Endothelial cell of umbilical vein (primary cell): ENCODE measurements around the gene IL17F. TPM values are rescaled to one million over a fixed set of nuclear protein-coding genes. Genes with fewer than 3 reads are reported as not detected.

Experiments used
- BruUV-seq: library from RNA; stranded (reverse); fragments of 400-500 nt; replicated peaks from 2 replicates; lab custom pipeline; 2021; lab: Mats Ljungman, UMichigan
- CTCF ChIA-PET: fragments of 300-600, 350-600 bp; sonication (Branson Sonifier 250); formaldehyde crosslinking; loops from one replicate; lab custom pipeline; 2021; ENCODE audit warnings: antibody characterized with exemption, inconsistent platforms; lab: Charles Lee
- POLR2A ChIA-PET: fragments of 300-600, 350-600 bp; sonication (Branson Sonifier 250); formaldehyde crosslinking; loops from one replicate; lab custom pipeline; 2021; ENCODE audit warnings: antibody characterized with exemption, inconsistent platforms; lab: Charles Lee
- DNase-seq: peaks from one replicate; pipeline ENCODE4 v3.0.0-alpha.2; 2011; ENCODE audit warnings: low read depth, low spot score
- FAIRE-seq: peaks from 2 replicates; lab custom pipeline; 2011; peaks lifted over from hg19 to GRCh38; lab: Jason Lieb, UNC
- H2AFZ ChIP-seq: 2 replicates; pipeline ENCODE4 v1.6.0; 2012; ENCODE audit warnings: low read depth, low read length, control low read depth, inconsistent platforms
- H3K27ac ChIP-seq: 2 replicates; pipeline ENCODE4 v1.5.1; 2011; ENCODE audit warnings: low read depth, mild to moderate bottlenecking, control low read depth, low read length, moderate library complexity; ENCODE audit not compliant: insufficient read depth
- H3K27me3 ChIP-seq, 2 experiments: 2 replicates each; pipeline versions ENCODE4 v1.6.0 to v1.6.1; 2011; ENCODE audit warnings: low read length in 2 of 2, mixed read lengths in 1 of 2; ENCODE audit not compliant: control insufficient read depth in 2 of 2, insufficient read depth in 2 of 2
- H3K36me3 ChIP-seq, 2 experiments: 2 replicates in 1 of 2; 3 replicates in 1 of 2; pipeline ENCODE4 v1.5.1; 2011; ENCODE audit warnings: low read length in 2 of 2, mild to moderate bottlenecking in 1 of 2, moderate library complexity in 1 of 2; ENCODE audit not compliant: control insufficient read depth in 2 of 2, insufficient read depth in 2 of 2; ENCODE audit errors: extremely low read depth in 1 of 2
- H3K4me1 ChIP-seq: 3 replicates; pipeline ENCODE4 v1.5.1; 2011; ENCODE audit warnings: mild to moderate bottlenecking, low read length; ENCODE audit not compliant: control insufficient read depth, insufficient read depth; ENCODE audit errors: extremely low read depth
- H3K4me2 ChIP-seq: 2 replicates; pipeline ENCODE4 v1.6.1; 2011; ENCODE audit warnings: low read length, control low read depth, mixed read lengths; ENCODE audit not compliant: insufficient read depth
- H3K4me3 ChIP-seq, 3 experiments: fragments of 200-600 bp in 1 of 3; sonication (generic), shearing (Covaris generic) in 1 of 3; replicated peaks in 1 of 3; 2 replicates each; pipeline ENCODE4 v1.5.1; 2011 to 2016; ENCODE audit warnings: control low read depth in 3 of 3, low read length in 3 of 3, mild to moderate bottlenecking in 2 of 3, inconsistent platforms in 1 of 3, low read depth in 1 of 3, moderate library complexity in 1 of 3; ENCODE audit not compliant: insufficient read depth in 1 of 3
- H3K79me2 ChIP-seq: 2 replicates; pipeline ENCODE4 v1.6.0; 2012; ENCODE audit warnings: low read length, inconsistent platforms; ENCODE audit not compliant: control insufficient read depth, insufficient read depth
- H3K9ac ChIP-seq: replicated peaks from 2 replicates; pipeline ENCODE3; 2011; ENCODE audit warnings: low read length, control low read depth; ENCODE audit not compliant: insufficient read depth; ENCODE audit errors: extremely low read depth
- H3K9me1 ChIP-seq: replicated peaks from 3 replicates; pipeline ENCODE4 v1.6.0; 2011; ENCODE audit warnings: mild to moderate bottlenecking, low read length; ENCODE audit not compliant: control insufficient read depth, insufficient read depth; ENCODE audit errors: extremely low read depth
- H3K9me3 ChIP-seq: replicated peaks from 2 replicates; pipeline ENCODE4 v1.5.1; 2012; ENCODE audit warnings: low read length, inconsistent platforms; ENCODE audit not compliant: control insufficient read depth, insufficient read depth
- H4K20me1 ChIP-seq: replicated peaks from 2 replicates; pipeline ENCODE3; 2011; ENCODE audit warnings: mild to moderate bottlenecking, low read length; ENCODE audit not compliant: control insufficient read depth, insufficient read depth; ENCODE audit errors: extremely low read depth
- CTCF ChIP-seq, 2 donors: IDR thresholded peaks; 1 replicate in 1 of 2; 2 replicates in 1 of 2; pipeline ENCODE4 v1.5.1; 2011; ENCODE audit warnings: low read length in 2 of 2, mild to moderate bottlenecking in 2 of 2, moderate library complexity in 2 of 2, control low read depth in 1 of 2, inconsistent platforms in 1 of 2, low read depth in 1 of 2; ENCODE audit not compliant: insufficient read depth in 1 of 2; ENCODE audit errors: extremely low read depth in 1 of 2
- EZH2 ChIP-seq: IDR thresholded peaks from 2 replicates; pipeline ENCODE4 v1.6.1; 2012; ENCODE audit warnings: borderline replicate concordance, low read depth, mild to moderate bottlenecking, moderate library complexity, low read length, inconsistent platforms; ENCODE audit not compliant: severe bottlenecking
- FOS ChIP-seq: IDR thresholded peaks from 2 replicates; pipeline ENCODE4 v1.6.1; 2011; ENCODE audit warnings: mild to moderate bottlenecking, low read length, moderate library complexity, borderline replicate concordance; ENCODE audit not compliant: insufficient read depth
- GATA2 ChIP-seq: IDR thresholded peaks from 2 replicates; pipeline ENCODE4 v1.7.0; 2011; ENCODE audit warnings: low read depth, mild to moderate bottlenecking, moderate library complexity, mixed read lengths, low read length; ENCODE audit not compliant: insufficient read length, insufficient read depth
- JUN ChIP-seq: IDR thresholded peaks from 2 replicates; pipeline ENCODE4 v1.6.1; 2011; ENCODE audit warnings: borderline replicate concordance, low read depth; ENCODE audit not compliant: insufficient read length, insufficient read depth
- MAX ChIP-seq: IDR thresholded peaks from 2 replicates; pipeline ENCODE4 v1.6.1; 2011; ENCODE audit not compliant: insufficient read depth, insufficient read length
- MYC ChIP-seq: IDR thresholded peaks from one replicate; pipeline ENCODE4 v1.6.1; 2011; ENCODE audit warnings: mild to moderate bottlenecking, low read depth, low read length
- POLR2A ChIP-seq: IDR thresholded peaks from 2 replicates; pipeline ENCODE4 v1.6.1; 2012; ENCODE audit warnings: low read depth, mild to moderate bottlenecking, control low read depth, low read length
- POLR2AphosphoS5 ChIP-seq: IDR thresholded peaks from 2 replicates; pipeline ENCODE4 v1.6.1; 2012; ENCODE audit warnings: low read depth, mild to moderate bottlenecking, control low read depth, low read length, moderate library complexity; ENCODE audit not compliant: insufficient read depth
- dilution Hi-C: fragments of 300-500 bp; cut with MboI; formaldehyde crosslinking; loops from one replicate; pipeline ENCODE4 v1.15.0; 2019; ENCODE audit warnings: low sequenced_read_pairs; ENCODE audit not compliant: extremely low pct_ligation_motif_present
- intact Hi-C: fragments of 100-400 bp; cut with micrococcal nuclease; formaldehyde crosslinking; loops from one replicate; pipeline ENCODE4 v1.10.0; 2022
- polyA plus RNA-seq, 4 experiments: library from polyadenylated mRNA; depleted of rRNA in 3 of 4; stranded (reverse) in 3 of 4; unstranded in 1 of 4; fragments of >200 nt; gene quantifications; 2 replicates each; pipeline versions ENCODE4 v1.2.1 to v1.2.3, GENCODE V29; 2011 to 2012; ENCODE audit warnings: missing spikeins in 1 of 4
- total RNA-seq: library from RNA; stranded (reverse); gene quantifications from 2 replicates; pipeline ENCODE4 v1.2.3, GENCODE V29; 2021

The IL17F gene
- total and polyA plus RNA-seq, 2 donors (not counting 3 experiments of a cell fraction or from before 2014, with no cell fraction given) = not detected

GRCh38 chr6:52255434-52255833 is 11.1 kb upstream of the IL17F start:
- Histone ChIP-seq H3K9ac (no peak overlapping the region), H3K4me1 (no peaks in the 10 kb centered on the region), H2AFZ (no peak overlapping the region), H3K27ac (no peak overlapping the region), H3K36me3 (no peaks in the 10 kb centered on the region), H3K4me3 (no peak overlapping the region), H3K79me2 (no peaks in the 10 kb centered on the region), H3K9me3 (no peaks in the 10 kb centered on the region), H4K20me1 (no peaks in the 10 kb centered on the region), H3K4me2 (no peak overlapping the region), H3K9me1 (no peaks in the 10 kb centered on the region), H3K27me3 (peaks cover 3 to 9% of the 10 kb centered on the region in 2 experiments)
- dilution Hi-C loops = no loop called here
- FAIRE-seq (no peak), DNase-seq (no peak)
- CTCF ChIA-PET = interaction anchor here (0.7 kb wide), 1 partner anchor 144 kb away, joined by 3 read pairs; no protein-coding TSS in a partner anchor
- POLR2A ChIA-PET = no interaction called here
- intact Hi-C loops = no loop called here
- BruUV-seq = no TSS peak
- TF ChIP-seq EZH2 (no peak), FOS (no peak), JUN (no peak), POLR2AphosphoS5 (no peak), POLR2A (no peak), MAX (no peak), MYC (no peak), CTCF (IDR thresholded peaks at IDR 0.05; ENCODE audit: extremely low read depth in 1 of 2, insufficient read depth in 1 of 2, low read depth in 1 of 2, low read length in 2 of 2) (no peak), GATA2 (no peak)
